ENCODE measurements around the gene COL4A2.

GRCh38 chr13:110272227-110272626, 34.9 kb upstream of the COL4A2 start:
- TF ChIP-seq MYNN (tag by site-specific recombination; IDR thresholded peaks at IDR 0.05; ENCODE audit: borderline replicate concordance) (no peak), CTCF (tag by site-specific recombination; IDR thresholded peaks at IDR 0.05) (no peak), YY1 (tag by site-specific recombination; IDR thresholded peaks at IDR 0.05) (no peak)
